H1 (cell line): ENCODE results near the gene SNTG2. TPM values are rescaled to one million over a fixed set of nuclear protein-coding genes. Genes with fewer than 3 reads are reported as not detected.

Experiments
- CTCF ChIA-PET: fragments of 300-600 bp; sonication (Branson Sonifier 250); formaldehyde crosslinking; loops from one replicate; lab custom pipeline; 2021; ENCODE audit not compliant: partially characterized antibody; lab: Charles Lee
- POLR2A ChIA-PET: fragments of 300-600 bp; sonication (Branson Sonifier 250); formaldehyde crosslinking; loops from one replicate; lab custom pipeline; 2021; ENCODE audit warnings: inconsistent platforms; ENCODE audit not compliant: partially characterized antibody; lab: Charles Lee
- DNase-seq, 2 experiments: peaks; one replicate each; pipeline versions ENCODE4 v3.0.0 to v3.0.0-alpha.2; 2010 to 2022; ENCODE audit warnings: low spot score in 2 of 2, low read depth in 1 of 2, mixed read lengths in 1 of 2
- FAIRE-seq: peaks from 2 replicates; lab custom pipeline; 2011; peaks lifted over from hg19 to GRCh38; lab: Jason Lieb, UNC
- H2AFZ ChIP-seq: 2 replicates; pipeline ENCODE4 v1.8.1; 2012; ENCODE audit warnings: low read length, inconsistent platforms
- H2AK5ac ChIP-seq: 2 replicates; pipeline ENCODE4 v1.6.1; 2013; ENCODE audit warnings: low read depth, low read length
- H2BK120ac ChIP-seq: replicated peaks from 2 replicates; pipeline ENCODE3; 2013; ENCODE audit warnings: low read depth, low read length, inconsistent platforms
- H2BK12ac ChIP-seq: 2 replicates; pipeline ENCODE4 v1.6.1; 2013; ENCODE audit warnings: low read depth, low read length
- H2BK15ac ChIP-seq: 2 replicates; pipeline ENCODE4 v1.6.1; 2013; ENCODE audit warnings: low read length
- H2BK20ac ChIP-seq: 2 replicates; pipeline ENCODE4 v1.6.1; 2013; ENCODE audit warnings: low read length
- H2BK5ac ChIP-seq: 2 replicates; pipeline ENCODE4 v1.6.1; 2013; ENCODE audit warnings: low read depth, low read length
- H3K14ac ChIP-seq: 2 replicates; pipeline ENCODE4 v1.6.1; 2013; ENCODE audit warnings: inconsistent platforms; ENCODE audit not compliant: insufficient read length
- H3K18ac ChIP-seq: 2 replicates; pipeline ENCODE4 v1.6.1; 2013; ENCODE audit warnings: low read length; ENCODE audit errors: extremely low read depth
- H3K23ac ChIP-seq: 2 replicates; pipeline ENCODE4 v1.6.1; 2013; ENCODE audit warnings: inconsistent platforms; ENCODE audit not compliant: insufficient read length
- H3K23me2 ChIP-seq: 2 replicates; pipeline ENCODE4 v1.6.1; 2013; ENCODE audit warnings: low read depth, low read length
- H3K27ac ChIP-seq: 2 replicates; pipeline ENCODE4 v1.6.1; 2011; ENCODE audit warnings: low read depth, low read length, inconsistent platforms
- H3K27me3 ChIP-seq, 4 experiments: replicated peaks in 1 of 4; 1 replicate in 1 of 4; 2 replicates in 3 of 4; pipeline versions ENCODE4 v1.6.1 to v1.8.1; 2011 to 2013; ENCODE audit warnings: low read length in 3 of 4, mild to moderate bottlenecking in 3 of 4, inconsistent platforms in 2 of 4, mixed read lengths in 2 of 4, moderate library complexity in 1 of 4; ENCODE audit not compliant: control insufficient read depth in 3 of 4, insufficient read depth in 3 of 4; ENCODE audit errors: extremely low read depth in 1 of 4
- H3K36me3 ChIP-seq, 4 experiments: 2 replicates each; pipeline versions ENCODE4 v1.6.1 to v1.8.1; 2011 to 2013; ENCODE audit warnings: mild to moderate bottlenecking in 4 of 4, low read length in 3 of 4, moderate library complexity in 2 of 4, control low read depth in 1 of 4, inconsistent platforms in 1 of 4; ENCODE audit not compliant: insufficient read depth in 4 of 4, control insufficient read depth in 2 of 4
- H3K4ac ChIP-seq: replicated peaks from 2 replicates; pipeline ENCODE3; 2013; ENCODE audit warnings: low read length, low read depth, mixed read lengths, inconsistent platforms; ENCODE audit not compliant: insufficient read length
- H3K4me1 ChIP-seq, 4 experiments: replicated peaks in 1 of 4; 1 replicate in 1 of 4; 2 replicates in 3 of 4; pipeline versions ENCODE4 v1.6.1 to v1.8.1; 2011 to 2013; ENCODE audit warnings: low read length in 3 of 4, inconsistent platforms in 2 of 4, mixed read lengths in 1 of 4; ENCODE audit not compliant: insufficient read depth in 4 of 4, control insufficient read depth in 3 of 4
- H3K4me2 ChIP-seq, 2 experiments: 2 replicates each; pipeline versions ENCODE4 v1.6.1 to v1.8.1; 2011 to 2013; ENCODE audit warnings: low read depth in 2 of 2, low read length in 2 of 2, control low read depth in 1 of 2, inconsistent platforms in 1 of 2, mild to moderate bottlenecking in 1 of 2; ENCODE audit not compliant: insufficient read depth in 1 of 2
- H3K4me3 ChIP-seq, 4 experiments: fragments of 200-600, 300-600 bp in 1 of 4; sonication (generic), shearing (Covaris generic), sonication (Bioruptor Twin) in 1 of 4; 2 replicates each; pipeline versions ENCODE4 v1.5.1 to v1.8.1; 2011 to 2016; ENCODE audit warnings: low read length in 4 of 4, low read depth in 3 of 4, control low read depth in 2 of 4, inconsistent platforms in 2 of 4, mild to moderate bottlenecking in 2 of 4, mixed read lengths in 1 of 4, moderate library complexity in 1 of 4; ENCODE audit not compliant: insufficient read depth in 2 of 4; ENCODE audit errors: extremely low read depth in 1 of 4
- H3K56ac ChIP-seq: replicated peaks from 2 replicates; pipeline ENCODE3; 2013; ENCODE audit warnings: low read depth, mild to moderate bottlenecking, mixed read lengths, low read length, inconsistent platforms; ENCODE audit not compliant: insufficient read length
- H3K79me1 ChIP-seq: 2 replicates; pipeline ENCODE4 v1.6.1; 2013; ENCODE audit warnings: low read depth, low read length, control low read depth
- H3K79me2 ChIP-seq, 2 experiments: 2 replicates each; pipeline versions ENCODE4 v1.6.1 to v1.8.1; 2012 to 2013; ENCODE audit warnings: low read length in 2 of 2, mild to moderate bottlenecking in 2 of 2, inconsistent platforms in 1 of 2; ENCODE audit not compliant: insufficient read depth in 2 of 2, control insufficient read depth in 1 of 2
- H3K9ac ChIP-seq, 4 experiments: replicated peaks in 1 of 4; 1 replicate in 1 of 4; 2 replicates in 3 of 4; pipeline versions ENCODE4 v1.6.1 to v1.8.1; 2011 to 2013; ENCODE audit warnings: low read depth in 3 of 4, low read length in 3 of 4, control low read depth in 2 of 4, mild to moderate bottlenecking in 2 of 4, moderate library complexity in 2 of 4, inconsistent platforms in 1 of 4; ENCODE audit errors: extremely low read depth in 1 of 4
- H3K9me3 ChIP-seq, 2 experiments: 2 replicates each; pipeline versions ENCODE4 v1.6.1 to v1.8.1; 2012 to 2013; ENCODE audit warnings: mild to moderate bottlenecking in 2 of 2, moderate library complexity in 2 of 2, control low read depth in 1 of 2, inconsistent platforms in 1 of 2, low read depth in 1 of 2, low read length in 1 of 2, mixed read lengths in 1 of 2; ENCODE audit not compliant: insufficient read depth in 2 of 2
- H4K20me1 ChIP-seq, 2 experiments: replicated peaks in 1 of 2; 2 replicates each; pipeline versions ENCODE3 to v1.8.1; 2011 to 2013; ENCODE audit warnings: inconsistent platforms in 2 of 2, low read length in 2 of 2, mild to moderate bottlenecking in 1 of 2; ENCODE audit not compliant: insufficient read depth in 2 of 2, control insufficient read depth in 1 of 2
- H4K5ac ChIP-seq: 2 replicates; pipeline ENCODE4 v1.6.1; 2013; ENCODE audit warnings: low read length, low read depth, mixed read lengths, inconsistent platforms; ENCODE audit not compliant: insufficient read length
- H4K8ac ChIP-seq: 2 replicates; pipeline ENCODE4 v1.8.0; 2013; ENCODE audit warnings: mild to moderate bottlenecking, moderate library complexity, low read length, inconsistent platforms; ENCODE audit not compliant: insufficient read depth; ENCODE audit errors: extremely low read depth
- H4K91ac ChIP-seq: replicated peaks from 2 replicates; pipeline ENCODE3; 2013; ENCODE audit warnings: low read length, mixed read lengths, inconsistent platforms; ENCODE audit not compliant: insufficient read length
- EP300 ChIP-seq, 2 experiments: IDR thresholded peaks; 1 replicate in 1 of 2; 2 replicates in 1 of 2; pipeline ENCODE4 v1.6.1; 2011 to 2012; ENCODE audit warnings: low read depth in 2 of 2, low read length in 2 of 2, mild to moderate bottlenecking in 2 of 2, borderline replicate concordance in 1 of 2, inconsistent platforms in 1 of 2, moderate library complexity in 1 of 2
- WGBS, 2 experiments: shearing (Covaris generic) in 1 of 2; methylation state at CpG; one replicate each; pipeline versions ENCODE4 v1.1.6 to v1.1.7; 2013 to 2015; ENCODE audit warnings: low lambda C conversion rate in 2 of 2, mixed read lengths in 2 of 2, inconsistent platforms in 1 of 2, low coverage in 1 of 2, missing lambda C conversion rate in 1 of 2; ENCODE audit not compliant: insufficient replicate concordance in 2 of 2, insufficient coverage in 1 of 2, insufficient read length in 1 of 2; ENCODE audit errors: extremely low coverage in 1 of 2, missing lambda C conversion rate in 1 of 2; 5-methylcytosine and 5-hydroxymethylcytosine counted together
- polyA plus RNA-seq, 7 experiments: library from polyadenylated mRNA; depleted of rRNA in 3 of 7; stranded (reverse) in 5 of 7; unstranded in 2 of 7; fragments of >200 nt in 5 of 7; fragments of 200-250 nt in 2 of 7; gene quantifications; 1 replicate in 5 of 7; 2 replicates in 1 of 7; 4 replicates in 1 of 7; pipeline versions ENCODE4 v1.2.1 to v1.2.3, GENCODE V29; 2011 to 2013; ENCODE audit warnings: missing spikeins in 2 of 7, mixed read lengths in 2 of 7
- total RNA-seq: library from RNA; stranded (reverse); fragmentation: NEBNext Ultra II Directional; extraction: Animal tissue kit (Norgen Biotek cat#: 25700); gene quantifications from 2 replicates; pipeline ENCODE4 v1.2.1, GENCODE V29; 2021

Gene SNTG2
- total and polyA plus RNA-seq, 2 of the 8 experiments (the other 6 are each of a cell fraction or from before 2014, with no cell fraction given), result 6.6 to 18.1 TPM

DNA sequence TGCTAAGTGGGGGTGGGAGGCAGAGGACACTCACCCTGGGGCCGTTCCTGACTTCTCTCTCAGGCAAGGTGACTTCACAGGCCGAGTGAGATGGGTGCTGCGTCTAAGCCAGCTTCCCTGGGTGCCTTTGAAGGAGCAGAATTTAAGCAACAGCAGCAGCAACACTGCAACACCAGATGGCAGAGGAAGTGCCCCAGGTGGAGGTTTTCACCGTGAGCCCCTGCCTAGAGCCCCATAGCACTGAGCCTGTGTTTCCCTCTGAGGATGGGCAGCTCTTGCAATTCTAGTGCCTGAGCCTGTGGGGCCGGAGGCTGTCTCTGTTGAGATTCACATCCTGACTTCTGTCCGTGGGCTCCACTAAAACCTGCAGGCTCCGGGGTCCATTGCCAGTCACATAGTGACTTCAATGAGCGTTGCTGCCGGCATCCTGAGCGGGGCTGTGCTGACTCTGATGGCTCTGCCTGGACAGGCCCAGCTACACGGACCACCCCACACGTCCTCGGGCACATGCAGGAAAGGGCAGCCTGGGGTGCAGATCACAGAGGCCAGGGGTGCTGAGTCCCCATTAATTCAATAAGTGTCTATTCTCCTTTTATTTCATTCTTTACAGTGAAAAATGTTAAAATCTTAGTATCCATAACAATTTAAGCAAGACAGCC is 218.8 kb downstream of the SNTG2 start:
- Histone ChIP-seq H3K9ac (no peak overlapping the region), H4K20me1 (no peaks in the 10 kb centered on the region), H3K14ac (no peak overlapping the region), H3K23me2 (no peaks in the 10 kb centered on the region), H2BK20ac (no peak overlapping the region), H3K79me2 (no peaks in the 10 kb centered on the region), H3K4me2 (no peak overlapping the region), H2AFZ (no peak overlapping the region), H3K79me1 (no peaks in the 10 kb centered on the region; the same call in 1 of the 2 replicates), H3K23ac (no peak overlapping the region), H2BK5ac (no peak overlapping the region), H4K5ac (no peak overlapping the region), H3K27ac (no peak overlapping the region), H4K91ac (no peak overlapping the region), H3K4me3 (no peak overlapping the region), H2BK120ac (no peak overlapping the region), H3K4ac (no peak overlapping the region), H3K9me3 (peaks cover 43 to 46% of the 10 kb centered on the region in 2 experiments), H3K36me3 (peaks cover 5 to 56% (median 32%) of the 10 kb centered on the region in 4 experiments; a peak in 6 of 8 replicates), H2BK15ac (no peak overlapping the region), H3K56ac (no peak overlapping the region), H3K27me3 (no peaks in the 10 kb centered on the region), H2BK12ac (no peak overlapping the region), H3K4me1 (no peaks in the 10 kb centered on the region), H3K18ac (no peak overlapping the region), H2AK5ac (no peak overlapping the region), H4K8ac (no peak overlapping the region)
- DNase-seq (no peak), FAIRE-seq (no peak)
- TF ChIP-seq EP300 (IDR thresholded peaks at IDR 0.05; ENCODE audit: borderline replicate concordance in 1 of 2, low read depth in 2 of 2, low read length in 2 of 2), result no peak
- ChIA-PET CTCF (no interaction called here), POLR2A (no interaction called here)
- 79% methylated on average over 13 of the region's 13 CpGs; no CpG with 5 or more reads in 1 of the 2 experiments for WGBS, 2 experiments
